Measurements from ENCODE around the gene USP37.
"Not testable (repeated sequence)": the region's sequence is repeated elsewhere in the genome, so short reads cannot be mapped to it uniquely, and the experiment has no call there.

Gene USP37

GRCh38 chr2:218554225-218554624 lies 13.9 kb downstream of the USP37 start:
- DNase-seq, result not testable (repeated sequence)

- DNase-seq, result no peak
Observed at GRCh38 chr2:218547978-218548377, 20.2 kb downstream of the USP37 start.

- DNase-seq, result no peak
Observed at GRCh38 chr2:218547511-218547910, 20.6 kb downstream of the USP37 start.

- DNase-seq, result no peak
Observed at GRCh38 chr2:218546012-218546411, 22.1 kb downstream of the USP37 start.

GRCh38 chr2:218540015-218540414 lies 28.1 kb downstream of the USP37 start:
- DNase-seq, result no peak

- no peak for DNase-seq
Observed at GRCh38 chr2:218536804-218537494, 31.2 kb downstream of the USP37 start.

- no peak for DNase-seq
Observed at GRCh38 chr2:218529990-218530389, 38.2 kb downstream of the USP37 start.

GRCh38 chr2:218528409-218528808 lies 39.7 kb downstream of the USP37 start:
- not testable (repeated sequence) for DNase-seq

- no peak for DNase-seq
Observed at GRCh38 chr2:218523651-218524050, 44.5 kb downstream of the USP37 start.

- no peak for DNase-seq
Observed at GRCh38 chr2:218518876-218519275, 49.3 kb downstream of the USP37 start.

GRCh38 chr2:218517434-218518206 lies 50.5 kb downstream of the USP37 start:
- no peak for DNase-seq

GRCh38 chr2:218516614-218517013 lies 51.5 kb downstream of the USP37 start:
- DNase-seq, result no peak

- no peak for DNase-seq
Observed at GRCh38 chr2:218513676-218514075, 54.5 kb downstream of the USP37 start.

GRCh38 chr2:218508299-218508698 lies 59.9 kb downstream of the USP37 start:
- DNase-seq, result no peak

GRCh38 chr2:218505754-218506371 lies 62.3 kb downstream of the USP37 start:
- no peak for DNase-seq

- no peak for DNase-seq
Observed at GRCh38 chr2:218501665-218502064, 66.5 kb downstream of the USP37 start.

- no peak for DNase-seq
Observed at GRCh38 chr2:218500501-218501060, 67.6 kb downstream of the USP37 start.

- DNase-seq, result no peak
Observed at GRCh38 chr2:218485986-218486667, 82.0 kb downstream of the USP37 start.

- DNase-seq, result no peak
Observed at GRCh38 chr2:218482651-218483050, 85.5 kb downstream of the USP37 start.

- DNase-seq, result no peak
Observed at GRCh38 chr2:218479595-218479994, 88.6 kb downstream of the USP37 start.

GRCh38 chr2:218478544-218478943 lies 89.6 kb downstream of the USP37 start:
- DNase-seq, result no peak

GRCh38 chr2:218477247-218477646 lies 90.9 kb downstream of the USP37 start:
- DNase-seq, result no peak

GRCh38 chr2:218476676-218477075 lies 91.5 kb downstream of the USP37 start:
- no peak for DNase-seq
